Ectodermal cell (in vitro differentiated cells): Measurements from ENCODE around the gene ATXN1.

Source experiments
- H3K27ac ChIP-seq: 2 replicates; pipeline ENCODE4 v1.7.0; 2013; ENCODE audit warnings: mild to moderate bottlenecking, low read depth, low read length; ENCODE audit not compliant: insufficient read depth, poor library complexity, severe bottlenecking
- H3K27me3 ChIP-seq: 2 replicates; pipeline ENCODE4 v1.7.0; 2013; ENCODE audit warnings: mild to moderate bottlenecking, low read length; ENCODE audit not compliant: insufficient read depth, control insufficient read depth, poor library complexity, severe bottlenecking
- H3K36me3 ChIP-seq: one replicate; pipeline ENCODE4 v1.7.0; 2013; ENCODE audit warnings: low read length; ENCODE audit not compliant: control insufficient read depth, insufficient read depth
- H3K4me1 ChIP-seq: one replicate; pipeline ENCODE4 v1.7.0; 2013; ENCODE audit warnings: low read length; ENCODE audit not compliant: control insufficient read depth, insufficient read depth
- H3K4me3 ChIP-seq: 2 replicates; pipeline ENCODE4 v1.7.0; 2013; ENCODE audit warnings: low read depth, low read length, control low read depth; ENCODE audit not compliant: insufficient read depth
- H3K9me3 ChIP-seq: 2 replicates; pipeline ENCODE4 v1.7.0; 2013; ENCODE audit warnings: mild to moderate bottlenecking, low read length, moderate library complexity; ENCODE audit not compliant: control insufficient read depth
- WGBS, 2 experiments: methylation state at CpG; one replicate each; pipeline ENCODE4 v1.1.7; 2013; ENCODE audit warnings: missing lambda C conversion rate in 2 of 2; 5-methylcytosine and 5-hydroxymethylcytosine counted together

ATXN1 gene

DNA sequence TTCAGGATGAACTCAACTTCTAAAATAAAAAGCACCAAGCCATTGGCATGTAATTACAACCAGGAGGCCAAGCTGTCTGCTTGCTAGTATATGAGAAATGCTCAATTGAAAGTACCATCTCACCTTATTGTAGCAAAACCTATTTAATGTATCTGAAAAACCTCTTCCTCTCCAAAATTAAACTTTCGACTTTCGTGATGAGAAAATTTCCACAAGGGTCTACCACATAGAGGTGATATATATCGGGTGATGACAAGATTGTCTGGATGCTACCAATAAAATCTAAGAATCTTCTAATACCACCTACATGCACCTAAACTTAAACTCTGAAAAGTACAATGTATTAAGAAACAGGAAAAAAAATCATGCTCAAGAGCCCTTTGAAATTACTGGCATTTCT, 74.2 kb downstream of the ATXN1 start:
- Histone ChIP-seq H3K27ac (no peak overlapping the region), H3K27me3 (no peaks in the 10 kb centered on the region), H3K36me3 (no peaks in the 10 kb centered on the region), H3K4me3 (no peak overlapping the region), H3K9me3 (no peaks in the 10 kb centered on the region), H3K4me1 (no peaks in the 10 kb centered on the region)
- WGBS, 2 experiments: 100% methylated on average over 2 of the region's 3 CpGs; no CpG with 5 or more reads in 1 of the 2 experiments

DNA sequence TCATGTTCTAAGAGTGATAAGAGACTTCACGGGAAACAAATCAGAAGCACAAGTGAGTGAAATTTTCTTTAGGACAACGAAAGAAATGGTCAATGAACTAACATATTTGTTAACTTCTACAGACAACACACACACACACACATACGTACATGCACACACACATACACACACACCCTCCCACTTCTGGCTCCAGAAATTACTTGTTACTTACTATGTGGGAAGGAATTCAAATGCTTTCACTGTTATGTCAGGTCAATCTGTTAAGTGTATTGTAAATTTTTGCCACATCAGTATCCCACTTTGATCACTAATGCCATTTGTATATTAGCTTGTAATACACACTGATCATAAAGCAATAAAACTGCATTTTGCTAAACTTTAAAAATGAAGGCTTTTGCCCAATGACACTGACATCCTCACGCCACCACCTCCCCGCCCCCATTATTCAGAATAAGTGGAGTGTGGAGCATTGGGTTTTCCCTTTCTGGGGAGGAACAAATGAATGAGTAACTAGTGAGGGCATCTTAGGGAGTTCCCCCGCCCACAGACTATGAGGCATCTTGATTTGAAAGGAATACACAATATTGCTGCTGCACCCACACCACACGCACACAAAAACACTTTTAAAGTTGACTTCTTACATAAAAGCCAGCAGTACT, 76.2 kb downstream of the ATXN1 start:
- Histone ChIP-seq H3K36me3 (no peaks in the 10 kb centered on the region), H3K4me1 (no peaks in the 10 kb centered on the region), H3K27me3 (no peaks in the 10 kb centered on the region), H3K9me3 (no peaks in the 10 kb centered on the region), H3K4me3 (no peak overlapping the region), H3K27ac (no peak overlapping the region)
- 91 to 95% methylated on average over 5 to 6 of the region's 7 CpGs for WGBS, 2 experiments

DNA sequence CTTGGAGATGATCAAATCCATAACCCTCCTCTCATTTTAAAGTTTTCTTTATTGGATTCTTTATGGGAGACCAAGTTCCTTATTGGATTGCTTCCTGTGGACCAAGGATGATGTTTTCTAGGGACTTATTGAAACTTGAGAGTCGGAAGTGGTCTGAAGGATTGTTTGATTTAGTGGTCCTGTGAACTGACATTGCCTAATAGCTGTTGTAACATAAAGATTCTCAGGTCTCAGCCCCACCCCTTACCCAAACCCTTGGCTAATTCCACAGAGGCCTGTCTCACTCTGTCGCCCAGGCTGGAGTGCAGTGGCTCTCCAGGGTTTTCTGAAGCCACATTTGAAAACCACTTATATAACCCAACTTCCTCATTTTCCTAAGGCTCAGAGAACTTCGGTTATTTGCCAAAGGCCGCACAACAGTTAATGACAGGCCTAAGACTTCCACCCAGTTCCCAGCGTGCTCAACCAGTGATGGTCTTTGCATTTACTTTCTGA, 77.0 kb downstream of the ATXN1 start:
- H3K27me3 ChIP-seq: no peaks in the 10 kb centered on the region
- no peaks in the 10 kb centered on the region for H3K4me1 ChIP-seq
- WGBS, 2 experiments: 93 to 94% methylated on average over 5 of the region's 5 CpGs
- no peaks in the 10 kb centered on the region for H3K9me3 ChIP-seq
- H3K27ac ChIP-seq: no peak overlapping the region
- no peaks in the 10 kb centered on the region for H3K36me3 ChIP-seq
- H3K4me3 ChIP-seq: no peak overlapping the region

- 90 to 94% methylated on average over 4 of the region's 4 CpGs for WGBS, 2 experiments
- Histone ChIP-seq H3K9me3 (no peaks in the 10 kb centered on the region), H3K27me3 (no peaks in the 10 kb centered on the region), H3K4me3 (no peak overlapping the region), H3K27ac (no peak overlapping the region), H3K36me3 (no peaks in the 10 kb centered on the region), H3K4me1 (no peaks in the 10 kb centered on the region)
These were observed 77.5 kb downstream of the ATXN1 start for GRCh38 chr6:16683641-16684194.

GRCh38 chr6:16681260-16681873, 79.9 kb downstream of the ATXN1 start:
- Histone ChIP-seq H3K27me3 (no peaks in the 10 kb centered on the region), H3K36me3 (no peaks in the 10 kb centered on the region), H3K4me1 (no peaks in the 10 kb centered on the region), H3K4me3 (no peak overlapping the region), H3K9me3 (no peaks in the 10 kb centered on the region), H3K27ac (no peak overlapping the region)
- 94 to 96% methylated on average over 8 of the region's 8 CpGs for WGBS, 2 experiments

GRCh38 chr6:16679050-16679449, 82.2 kb downstream of the ATXN1 start:
- H3K9me3 ChIP-seq: no peaks in the 10 kb centered on the region
- no peak overlapping the region for H3K27ac ChIP-seq
- H3K4me1 ChIP-seq: no peaks in the 10 kb centered on the region
- WGBS, 2 experiments: 94 to 96% methylated on average over 1 of the region's 1 CpG
- H3K36me3 ChIP-seq: no peaks in the 10 kb centered on the region
- H3K27me3 ChIP-seq: no peaks in the 10 kb centered on the region
- no peak overlapping the region for H3K4me3 ChIP-seq

GRCh38 chr6:16677458-16677857, 83.8 kb downstream of the ATXN1 start:
- Histone ChIP-seq H3K4me1 (no peaks in the 10 kb centered on the region), H3K27ac (no peak overlapping the region), H3K4me3 (no peak overlapping the region), H3K36me3 (no peaks in the 10 kb centered on the region), H3K9me3 (no peaks in the 10 kb centered on the region), H3K27me3 (no peaks in the 10 kb centered on the region)
- 94 to 100% methylated on average over 1 to 2 of the region's 2 CpGs for WGBS, 2 experiments

- Histone ChIP-seq H3K4me3 (no peak overlapping the region), H3K9me3 (no peaks in the 10 kb centered on the region), H3K27ac (no peak overlapping the region), H3K36me3 (no peaks in the 10 kb centered on the region), H3K4me1 (no peaks in the 10 kb centered on the region), H3K27me3 (no peaks in the 10 kb centered on the region)
- WGBS, 2 experiments: 43 to 46% methylated on average over 5 to 6 of the region's 6 CpGs
These were observed 84.3 kb downstream of the ATXN1 start for GRCh38 chr6:16676978-16677377.

GRCh38 chr6:16676376-16676775, 84.9 kb downstream of the ATXN1 start:
- H3K4me1 ChIP-seq: no peaks in the 10 kb centered on the region
- WGBS, 2 experiments: 90 to 100% methylated on average over 1 to 2 of the region's 2 CpGs
- H3K27ac ChIP-seq: no peak overlapping the region
- no peak overlapping the region for H3K4me3 ChIP-seq
- no peaks in the 10 kb centered on the region for H3K36me3 ChIP-seq
- no peaks in the 10 kb centered on the region for H3K27me3 ChIP-seq
- no peaks in the 10 kb centered on the region for H3K9me3 ChIP-seq

DNA sequence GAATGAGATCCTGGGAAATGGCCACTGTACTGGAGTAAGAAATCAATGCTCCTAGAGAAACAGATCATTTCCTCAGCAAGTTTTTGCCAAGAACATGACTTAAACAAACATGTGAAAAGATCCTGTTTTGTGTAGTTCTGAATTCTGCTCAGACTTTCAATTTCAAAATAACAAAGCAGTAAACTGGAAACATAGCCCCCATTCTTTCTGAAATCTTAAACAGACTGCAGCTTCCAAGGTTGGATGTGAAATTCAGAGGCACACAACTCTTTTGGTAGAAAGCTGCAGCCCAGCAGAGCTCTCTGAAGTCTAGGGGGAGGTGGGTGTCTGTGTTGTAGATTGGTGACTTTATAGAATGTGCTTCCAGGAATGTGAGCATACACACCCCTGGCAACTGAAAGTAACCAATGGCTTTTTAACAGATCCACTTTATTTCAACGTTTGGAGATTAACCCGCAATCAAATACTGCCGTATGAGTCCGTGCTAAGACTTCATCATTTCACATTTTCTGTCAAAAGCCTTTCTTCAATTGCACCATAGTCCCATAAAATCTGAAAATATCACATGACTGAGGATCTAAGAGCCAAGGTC, 86.4 kb downstream of the ATXN1 start:
- Histone ChIP-seq H3K9me3 (no peaks in the 10 kb centered on the region), H3K27ac (no peak overlapping the region), H3K27me3 (no peaks in the 10 kb centered on the region), H3K36me3 (no peaks in the 10 kb centered on the region), H3K4me1 (no peaks in the 10 kb centered on the region), H3K4me3 (no peak overlapping the region)
- WGBS, 2 experiments: 93% methylated on average over 4 of the region's 4 CpGs
